ENCODE data around the gene CCDC40.
"Not testable (repeated sequence)": the region's sequence is repeated elsewhere in the genome, so short reads cannot be mapped to it uniquely, and the experiment has no call there.

CCDC40 gene

GRCh38 chr17:80024206-80024972 is 12.1 kb upstream of the CCDC40 start:
- DNase-seq: no peak

DNA sequence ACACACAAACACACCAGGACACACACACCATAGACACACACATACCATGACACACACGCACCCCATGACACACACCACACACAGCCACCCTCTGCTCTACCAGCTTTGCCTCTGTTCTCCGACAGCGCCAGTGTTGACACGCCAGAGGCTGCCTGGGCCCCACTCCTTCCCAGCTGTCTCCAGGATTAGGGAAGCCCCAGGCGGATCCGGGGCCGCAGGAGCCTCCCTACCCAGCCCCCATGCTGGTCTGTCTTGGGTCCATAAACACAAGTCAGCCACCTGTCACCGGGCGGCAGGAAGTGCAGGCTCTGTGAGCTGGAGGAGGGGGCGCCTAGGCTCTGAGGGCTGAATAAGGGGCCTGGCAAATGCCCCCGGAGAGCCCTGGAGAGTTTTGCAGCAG is 11.3 kb upstream of the CCDC40 start:
- no peak for DNase-seq

DNA sequence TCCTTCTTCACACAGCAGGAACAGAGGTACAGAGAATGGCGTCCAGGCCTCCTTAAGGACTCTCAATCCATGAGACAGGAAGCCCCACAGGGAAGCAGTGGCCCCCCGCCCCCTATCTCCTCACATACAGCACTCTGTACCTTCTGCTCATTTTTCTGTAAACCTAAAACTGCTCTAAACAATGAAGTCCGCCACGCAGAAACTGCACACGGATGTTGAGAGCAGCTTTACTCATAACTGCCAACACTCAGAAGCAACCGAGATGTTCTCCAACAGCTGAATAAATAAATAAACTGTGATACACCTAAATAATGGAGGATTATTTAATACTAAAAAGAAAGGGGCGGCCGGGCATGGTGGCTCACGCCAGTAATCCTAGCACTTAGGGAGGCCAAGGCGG is 10.6 kb upstream of the CCDC40 start:
- no peak for DNase-seq

DNA sequence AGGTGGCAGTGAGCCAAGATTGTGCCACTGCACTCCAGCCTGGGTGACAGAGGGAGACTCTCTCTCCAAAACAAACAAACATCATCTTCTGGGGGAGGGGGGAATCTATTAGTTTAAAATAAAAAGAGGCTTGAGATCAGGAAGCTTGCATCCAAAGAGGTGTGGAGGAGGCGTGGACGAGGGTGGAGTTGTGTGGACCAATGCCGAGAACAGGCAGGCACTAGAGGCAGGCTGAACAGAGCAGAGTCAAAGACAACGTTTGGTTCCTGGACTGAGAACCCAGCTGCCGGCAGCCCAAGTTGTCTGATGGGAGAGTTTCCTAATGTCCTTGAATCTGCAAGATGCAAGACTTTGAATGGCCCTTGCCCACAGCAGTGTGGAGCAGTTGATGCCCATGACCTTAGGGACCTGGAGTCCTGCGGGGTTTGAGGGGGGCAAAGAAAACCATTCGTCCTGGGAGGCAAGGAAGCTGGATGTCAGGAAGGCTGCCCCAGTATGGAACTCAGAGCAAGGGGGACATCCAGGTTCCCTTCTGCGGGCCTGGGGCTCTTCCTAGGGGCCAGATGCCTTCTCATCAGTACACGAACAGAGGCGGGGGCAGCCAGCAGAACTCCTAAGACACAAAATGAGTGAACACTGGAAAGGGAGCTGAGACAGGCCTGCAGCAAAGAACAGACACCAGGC is 9.9 kb upstream of the CCDC40 start:
- DNase-seq: no peak

DNA sequence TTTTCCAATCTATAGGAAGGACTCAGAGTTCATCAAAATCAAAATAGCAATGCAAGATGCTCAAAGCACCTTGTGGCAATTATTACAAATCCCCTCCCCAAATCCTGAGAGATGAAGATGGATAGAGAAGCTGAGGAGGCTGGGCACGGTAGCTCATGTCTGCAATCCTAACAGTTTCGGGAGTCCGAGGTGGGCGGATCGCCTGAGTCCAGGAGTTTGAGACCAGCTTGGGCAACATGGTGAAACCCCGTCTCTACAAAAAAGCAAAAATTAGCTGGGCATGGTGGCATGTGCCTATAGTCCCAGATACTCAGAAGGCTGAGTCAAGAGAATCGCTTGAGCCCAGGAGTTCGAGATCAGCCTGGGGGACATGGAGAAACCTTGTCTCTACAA is 9.4 kb upstream of the CCDC40 start:
- DNase-seq: no peak

DNA sequence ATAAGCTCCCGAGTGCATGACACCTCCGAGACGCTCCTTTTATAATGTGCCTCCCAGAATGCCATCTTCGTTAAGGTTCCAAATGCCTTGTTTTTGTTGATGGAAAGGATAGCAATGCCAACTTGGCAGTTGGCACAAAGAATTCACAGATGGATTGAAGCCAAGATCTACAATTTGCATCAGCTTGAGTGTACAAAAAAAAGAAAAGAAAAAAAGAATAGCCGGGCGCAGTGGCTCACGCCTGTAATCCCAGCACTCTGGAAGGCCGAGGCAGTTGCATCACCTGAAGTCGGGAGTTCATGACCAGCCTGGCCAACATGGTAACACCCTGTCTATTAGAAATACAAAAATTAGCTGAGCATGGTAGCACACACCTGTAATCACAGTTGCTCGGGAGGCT is 8.4 kb upstream of the CCDC40 start:
- DNase-seq: no peak

DNA sequence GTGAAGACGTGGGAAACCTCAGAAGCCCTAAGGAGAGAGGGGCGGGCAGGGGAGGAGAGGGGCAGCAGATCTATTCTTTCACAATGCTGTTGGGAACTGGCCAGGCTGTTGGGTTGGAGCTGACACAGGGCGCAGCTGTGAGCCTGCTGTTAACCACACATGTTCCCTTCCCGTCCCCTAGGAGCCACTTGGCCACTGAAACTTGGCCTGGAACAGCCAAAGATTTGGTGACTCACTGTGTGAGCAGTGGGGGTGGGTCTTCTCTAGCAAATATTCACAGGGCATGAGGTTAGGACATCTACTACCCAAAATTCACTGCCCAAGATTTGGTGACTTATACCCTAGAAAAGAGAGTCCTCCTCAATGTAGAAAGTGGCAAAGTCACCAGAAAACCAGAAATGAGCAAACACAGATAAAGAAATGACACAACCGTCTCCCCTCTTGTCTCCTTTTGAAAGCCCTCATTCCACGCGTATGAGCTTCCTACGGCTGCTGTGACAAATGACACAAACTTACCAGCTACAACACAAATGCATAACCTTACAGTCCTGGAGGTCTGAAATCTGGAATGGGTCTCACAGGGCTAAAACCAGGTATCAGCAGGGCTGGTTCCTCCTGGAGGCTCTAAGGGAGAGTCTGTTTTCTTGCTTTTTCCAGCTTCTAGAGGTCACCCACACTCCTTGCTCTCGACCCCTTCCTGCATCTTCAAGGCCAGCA is 7.0 kb upstream of the CCDC40 start:
- DNase-seq: no peak

- no peak for DNase-seq
Observed at GRCh38 chr17:80030730-80031410, 5.6 kb upstream of the CCDC40 start.

DNA sequence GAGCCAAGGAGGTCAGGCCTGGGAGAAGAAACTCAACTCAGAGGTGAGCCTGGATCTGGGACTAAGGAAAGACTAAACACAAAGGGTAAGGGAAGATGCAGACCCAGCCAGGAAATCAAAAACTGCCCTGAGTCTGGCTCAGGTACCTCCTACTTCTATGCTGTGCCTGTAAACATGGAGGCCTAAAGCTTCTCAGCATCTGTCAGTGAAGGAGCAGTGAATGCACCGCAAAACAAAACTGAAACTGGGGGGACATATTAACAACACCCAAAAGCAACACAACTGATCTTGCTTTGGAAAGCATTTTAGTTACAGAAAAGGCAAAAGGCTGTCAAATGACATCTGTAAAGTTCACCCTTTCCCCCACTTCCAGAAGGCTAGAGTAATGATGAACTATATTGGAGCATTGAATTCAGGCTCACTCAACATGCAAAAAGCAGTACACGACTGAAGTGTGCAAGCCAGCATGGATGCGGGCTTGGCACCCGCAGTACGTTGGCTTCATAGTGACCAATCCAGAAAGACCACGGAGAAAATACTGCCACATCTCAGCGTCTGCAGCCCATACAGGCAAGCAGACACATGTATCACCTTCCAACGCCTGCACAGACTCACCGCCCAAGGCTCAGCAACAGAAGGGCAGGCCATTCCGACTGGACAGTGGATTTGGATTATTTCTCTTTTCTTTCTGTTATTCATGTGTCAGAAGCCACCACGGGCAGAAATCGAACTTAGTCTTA is 4.6 kb upstream of the CCDC40 start:
- no peak for DNase-seq

DNA sequence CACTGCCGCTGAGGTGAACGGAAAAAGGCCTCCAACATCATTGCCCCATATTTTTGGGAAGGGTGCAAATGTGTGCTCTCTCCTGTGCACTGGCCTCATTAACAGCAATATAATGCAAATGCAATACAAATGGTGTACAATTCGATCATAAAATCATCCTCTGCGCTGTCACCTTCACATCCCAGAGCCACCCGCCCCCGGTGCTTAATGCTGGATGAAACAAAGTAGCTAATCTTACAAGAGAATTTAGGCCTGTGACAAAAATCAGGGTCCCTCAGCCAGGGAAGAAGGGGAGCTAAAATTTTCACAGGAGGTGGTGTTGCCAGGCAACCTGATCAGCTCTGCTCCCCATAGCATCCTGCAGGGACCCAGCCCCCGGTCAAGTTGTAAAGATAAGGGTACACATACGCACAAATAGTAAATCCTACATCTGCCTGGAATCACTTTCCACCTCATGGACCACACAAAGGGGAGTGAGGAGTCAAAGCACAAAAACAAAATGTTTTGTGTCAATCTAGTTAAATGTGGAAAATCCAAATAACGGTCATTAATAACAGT is 3.7 kb upstream of the CCDC40 start:
- DNase-seq: no peak

DNA sequence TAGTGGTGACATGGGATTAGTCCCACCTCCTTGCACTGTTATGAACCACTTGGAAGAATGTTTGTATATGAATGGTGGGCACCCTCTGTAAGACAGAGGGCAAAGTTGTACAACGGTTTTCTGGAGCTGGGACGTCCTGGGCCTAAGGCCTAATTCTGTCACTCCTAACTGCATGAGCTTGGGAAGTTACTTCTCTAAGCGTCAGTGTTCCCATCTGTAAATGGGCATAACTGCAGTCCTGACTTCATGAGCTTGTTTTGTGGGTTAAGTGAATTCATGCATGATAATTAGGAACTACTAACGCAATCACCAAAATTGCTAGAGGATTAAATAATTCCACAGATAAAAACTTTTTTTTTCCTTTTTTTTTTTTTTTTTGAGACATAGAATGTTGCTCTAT is 2.6 kb upstream of the CCDC40 start:
- DNase-seq: no peak

DNA sequence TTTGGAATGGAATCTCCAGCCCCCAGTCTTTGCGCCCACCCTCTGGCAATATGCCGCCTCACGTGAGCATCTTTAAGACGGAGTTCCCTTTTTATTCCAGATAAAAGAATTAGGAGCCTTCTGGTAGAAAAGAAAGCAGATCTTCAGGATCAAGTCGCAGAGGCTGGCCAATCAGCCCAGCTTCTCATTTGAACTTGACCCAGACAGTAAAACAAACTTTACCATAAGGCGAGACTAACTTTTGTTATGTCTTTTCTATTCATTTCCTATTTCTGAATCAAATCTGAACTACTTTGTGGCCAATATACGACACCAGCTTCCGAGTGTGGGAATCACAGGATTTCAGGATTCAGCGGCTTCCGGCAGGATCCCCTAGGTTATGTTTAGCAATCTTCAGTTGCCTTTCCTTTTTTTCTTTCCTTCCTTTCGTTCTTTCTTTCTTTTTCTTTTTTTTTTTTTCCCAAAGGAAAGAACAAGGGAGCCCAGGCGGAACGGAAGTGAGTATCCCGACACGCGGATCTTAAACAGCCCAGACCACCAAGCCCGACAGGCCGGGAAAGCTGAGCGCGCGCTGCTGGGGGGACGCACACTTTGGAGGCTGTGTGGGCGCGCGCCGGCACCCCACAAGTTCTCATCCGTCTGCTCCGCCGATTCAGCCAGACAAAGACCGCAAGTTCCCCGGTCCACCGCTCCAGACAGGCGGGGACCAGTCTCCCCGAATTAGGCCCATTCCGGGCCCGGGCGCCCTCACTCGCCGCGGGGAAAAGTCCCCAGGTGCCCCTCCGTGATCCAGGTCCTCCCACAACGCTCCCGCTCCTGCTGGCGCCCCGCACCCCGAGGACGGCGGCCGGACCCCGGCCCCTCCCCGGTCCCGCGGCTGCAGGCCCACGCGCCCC is 1.4 kb upstream of the CCDC40 start:
- DNase-seq: peak in 2 of 4 experiments; percentile 8 to 14

DNA sequence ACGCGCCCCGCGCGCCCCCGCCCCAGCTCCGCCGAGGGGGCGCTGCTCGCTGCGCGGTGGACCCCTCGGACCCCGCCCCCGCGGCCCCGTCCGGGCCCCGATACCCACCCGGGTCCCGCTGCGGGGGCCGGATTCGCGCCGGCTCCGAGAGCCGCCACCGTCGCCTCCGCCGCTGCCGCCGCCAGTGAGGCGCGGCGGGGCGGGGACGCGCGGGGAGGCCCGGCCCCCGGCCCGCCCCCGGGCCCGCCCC is 830 bp upstream of the CCDC40 start, which contains the start of gene TBC1D16:
TSS of gene TBC1D16 (minus strand) at position 186 of the 250 bp plus-strand sequence. CDS start 22,325 bp downstream, outside the sequence.
- no peak for DNase-seq

- DNase-seq: no peak
Observed at GRCh38 chr17:80036715-80037477, 454 bp downstream of the CCDC40 start.

DNA sequence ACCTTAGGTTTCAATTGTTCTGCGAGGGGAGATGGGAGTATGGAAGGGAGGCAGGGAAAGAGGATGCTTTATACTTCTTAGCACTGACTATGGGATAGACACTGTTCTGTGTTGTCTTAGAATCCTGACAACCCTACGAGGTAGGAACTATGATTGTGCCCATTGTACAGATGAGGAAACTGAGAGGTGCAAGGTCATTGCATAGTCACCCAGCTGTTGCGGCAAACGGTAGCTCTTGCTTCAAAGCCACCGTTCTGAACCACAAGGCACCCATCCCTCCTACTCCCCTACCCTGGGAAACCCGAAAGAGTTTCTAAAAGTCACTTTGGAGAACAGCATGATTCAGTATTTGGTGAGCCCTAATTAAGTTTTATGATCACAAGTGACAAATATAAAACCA is 7.5 kb downstream of the CCDC40 start:
- no peak for DNase-seq

DNA sequence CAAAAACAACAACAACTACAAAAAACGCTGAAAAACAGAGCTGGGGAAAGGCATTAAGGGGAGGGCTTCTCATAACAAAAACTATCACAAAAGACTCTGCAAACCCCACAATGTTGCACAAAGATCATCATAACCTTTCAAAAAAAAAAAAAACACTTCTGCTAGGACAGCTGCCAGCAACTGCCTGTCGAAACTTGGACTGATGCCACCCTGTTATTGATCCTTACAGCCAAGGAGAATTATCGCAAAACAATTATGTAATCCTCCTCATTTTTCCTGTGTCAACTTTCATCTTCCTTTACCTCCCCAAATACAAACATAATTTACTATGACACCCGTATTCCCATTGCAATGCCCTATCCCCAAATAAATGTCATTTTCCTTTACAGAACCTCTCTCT is 9.3 kb downstream of the CCDC40 start:
- no peak for DNase-seq

DNA sequence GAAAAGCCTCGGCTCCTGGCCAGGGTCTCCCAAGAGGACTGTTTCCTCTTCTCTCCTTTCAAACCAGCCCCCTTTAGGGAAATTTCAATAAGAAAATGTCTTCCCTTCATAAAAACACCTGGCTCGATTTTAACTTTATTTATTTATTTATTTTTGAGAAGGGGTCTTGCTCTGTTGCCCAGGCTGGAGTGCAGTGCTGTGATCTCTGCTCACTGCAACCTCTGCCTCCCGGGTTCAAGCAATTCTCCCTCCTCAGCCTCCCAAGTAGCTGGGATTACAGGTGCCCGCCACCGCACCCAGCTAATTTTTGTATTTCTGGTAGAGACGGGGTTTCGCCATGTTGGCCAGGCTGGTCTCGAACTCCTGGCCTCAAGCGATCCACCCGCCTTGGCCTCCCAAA is 10.3 kb downstream of the CCDC40 start:
- not testable (repeated sequence) for DNase-seq

GRCh38 chr17:80047176-80047575 is 10.7 kb downstream of the CCDC40 start:
- DNase-seq: no peak

DNA sequence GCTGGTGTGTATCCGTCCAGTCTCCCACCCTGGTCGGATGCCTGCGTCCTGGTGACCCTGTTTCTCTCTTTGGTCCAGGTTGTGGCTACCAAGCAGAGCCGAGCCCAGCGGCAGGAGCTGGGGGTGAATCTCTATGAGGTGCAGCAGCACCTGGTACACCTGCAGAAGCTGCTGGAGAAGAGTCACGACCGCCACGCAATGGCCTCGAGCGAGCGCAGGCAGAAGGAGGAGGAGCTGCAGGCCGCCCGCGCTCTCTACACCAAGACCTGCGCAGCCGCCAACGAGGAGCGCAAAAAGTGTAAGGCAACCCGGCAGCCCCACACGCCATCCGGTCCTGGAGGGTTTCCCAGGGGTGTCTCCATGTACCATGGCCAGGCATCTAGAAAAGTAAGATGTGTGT is 13.5 kb downstream of the CCDC40 start:
- no peak for DNase-seq

DNA sequence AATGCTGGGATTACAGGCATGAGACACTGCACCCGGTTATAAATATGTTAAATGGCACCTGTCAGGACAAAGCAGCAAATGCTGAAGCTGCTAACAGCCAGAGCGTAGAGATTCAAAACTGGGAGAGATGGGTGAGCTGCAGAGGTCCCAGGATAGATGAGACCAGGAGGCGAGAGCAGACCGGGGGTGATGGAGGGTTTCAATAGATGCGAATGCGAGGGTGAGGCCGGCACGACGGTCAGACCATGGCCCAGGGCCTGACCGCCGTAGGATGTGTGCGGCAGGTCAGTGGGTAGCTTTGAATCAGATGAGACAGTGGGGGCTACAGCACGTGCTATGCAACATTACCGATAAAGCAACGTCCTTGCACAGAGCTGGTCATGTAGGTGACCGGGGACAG is 14.3 kb downstream of the CCDC40 start:
- no peak for DNase-seq

DNA sequence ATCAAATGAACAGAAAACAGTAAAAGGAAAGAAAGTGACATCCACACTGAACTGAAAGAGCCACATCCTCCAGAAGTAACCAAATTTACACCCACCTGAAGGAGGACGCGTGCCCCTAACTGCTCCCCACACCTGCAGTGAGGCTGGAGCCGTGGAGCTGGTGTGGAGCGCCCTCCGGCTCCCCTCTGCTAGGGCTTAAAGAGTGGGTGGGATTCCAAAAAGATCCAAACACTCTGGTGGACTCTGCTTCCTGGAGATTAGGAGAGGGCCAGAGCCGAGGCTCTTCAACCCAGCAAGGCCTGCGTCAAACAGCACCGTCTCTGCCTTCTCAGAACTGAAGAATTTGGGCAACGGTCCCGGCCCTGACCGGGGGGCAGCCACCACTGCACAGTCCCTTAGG is 15.2 kb downstream of the CCDC40 start:
- DNase-seq: no peak
